ENCODE results near the gene TBC1D14. TPM values are rescaled to one million over a fixed set of nuclear protein-coding genes. Genes with fewer than 3 reads are reported as not detected.

Gene TBC1D14
- total and polyA plus RNA-seq, 10 of the 15 experiments (the other 5 are each of a cell fraction or from before 2014, with no cell fraction given) = 0.87 to 39.3 (median 30.1) TPM

DNA sequence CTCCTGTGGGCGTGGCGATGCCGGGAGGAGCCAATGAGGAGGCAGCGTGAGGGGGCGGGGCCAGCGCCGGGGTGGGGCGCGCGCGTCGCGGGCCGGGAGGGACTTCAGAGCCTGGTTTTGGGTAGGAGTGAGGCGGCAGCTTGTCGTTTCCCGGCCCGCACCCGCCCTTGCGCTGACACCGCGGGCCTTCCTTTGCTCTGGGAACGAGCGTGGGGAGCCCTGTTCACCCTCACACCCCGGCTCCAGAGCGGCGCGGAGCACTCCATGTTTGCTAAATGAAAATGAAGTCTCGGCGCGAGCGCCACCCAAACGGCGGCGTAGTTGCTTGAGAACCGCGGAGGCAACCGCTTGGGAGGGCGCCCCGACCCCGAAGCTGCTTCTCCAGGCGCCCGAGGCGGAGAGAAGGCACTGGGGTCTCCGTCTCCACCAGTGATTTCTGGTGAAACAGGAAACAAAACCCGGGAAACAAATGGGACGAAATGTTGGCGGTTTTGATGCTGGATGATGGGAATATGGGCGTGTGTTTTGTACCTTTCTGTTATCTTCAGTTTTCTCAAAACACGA, 158.7 kb downstream of the TBC1D14 start (continued):
- no peak for TF ChIP-seq E2F4 (IDR thresholded peaks at IDR 0.05; ENCODE audit: low read depth, low read length)
- peak; percentile 79 for TF ChIP-seq POLR2A (IDR thresholded peaks at IDR 0.05; ENCODE audit: low read depth, low read length)
- no peak for TF ChIP-seq PAX5 (IDR thresholded peaks at IDR 0.05; ENCODE audit: borderline replicate concordance, low read depth, low read length)
- no peak for TF ChIP-seq SP1 (IDR thresholded peaks at IDR 0.05; ENCODE audit: low read depth, low read length)
- no peak for TF ChIP-seq RELB (IDR thresholded peaks at IDR 0.05; ENCODE audit: low read depth)
- no peak for TF ChIP-seq RCOR1 (conservative IDR thresholded peaks at IDR 0.05; ENCODE audit: low read depth, low read length)
- TF ChIP-seq, protein P1, sequence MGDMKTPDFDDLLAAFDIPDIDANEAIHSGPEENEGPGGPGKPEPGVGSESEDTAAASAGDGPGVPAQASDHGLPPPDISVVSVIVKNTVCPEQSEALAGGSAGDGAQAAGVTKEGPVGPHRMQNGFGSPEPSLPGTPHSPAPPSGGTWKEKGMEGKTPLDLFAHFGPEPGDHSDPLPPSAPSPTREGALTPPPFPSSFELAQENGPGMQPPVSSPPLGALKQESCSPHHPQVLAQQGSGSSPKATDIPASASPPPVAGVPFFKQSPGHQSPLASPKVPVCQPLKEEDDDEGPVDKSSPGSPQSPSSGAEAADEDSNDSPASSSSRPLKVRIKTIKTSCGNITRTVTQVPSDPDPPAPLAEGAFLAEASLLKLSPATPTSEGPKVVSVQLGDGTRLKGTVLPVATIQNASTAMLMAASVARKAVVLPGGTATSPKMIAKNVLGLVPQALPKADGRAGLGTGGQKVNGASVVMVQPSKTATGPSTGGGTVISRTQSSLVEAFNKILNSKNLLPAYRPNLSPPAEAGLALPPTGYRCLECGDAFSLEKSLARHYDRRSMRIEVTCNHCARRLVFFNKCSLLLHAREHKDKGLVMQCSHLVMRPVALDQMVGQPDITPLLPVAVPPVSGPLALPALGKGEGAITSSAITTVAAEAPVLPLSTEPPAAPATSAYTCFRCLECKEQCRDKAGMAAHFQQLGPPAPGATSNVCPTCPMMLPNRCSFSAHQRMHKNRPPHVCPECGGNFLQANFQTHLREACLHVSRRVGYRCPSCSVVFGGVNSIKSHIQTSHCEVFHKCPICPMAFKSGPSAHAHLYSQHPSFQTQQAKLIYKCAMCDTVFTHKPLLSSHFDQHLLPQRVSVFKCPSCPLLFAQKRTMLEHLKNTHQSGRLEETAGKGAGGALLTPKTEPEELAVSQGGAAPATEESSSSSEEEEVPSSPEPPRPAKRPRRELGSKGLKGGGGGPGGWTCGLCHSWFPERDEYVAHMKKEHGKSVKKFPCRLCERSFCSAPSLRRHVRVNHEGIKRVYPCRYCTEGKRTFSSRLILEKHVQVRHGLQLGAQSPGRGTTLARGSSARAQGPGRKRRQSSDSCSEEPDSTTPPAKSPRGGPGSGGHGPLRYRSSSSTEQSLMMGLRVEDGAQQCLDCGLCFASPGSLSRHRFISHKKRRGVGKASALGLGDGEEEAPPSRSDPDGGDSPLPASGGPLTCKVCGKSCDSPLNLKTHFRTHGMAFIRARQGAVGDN (IDR thresholded peaks at IDR 0.05) = no peak
- TF ChIP-seq PKNOX1 (IDR thresholded peaks at IDR 0.05) = no peak
- TF ChIP-seq PML (IDR thresholded peaks at IDR 0.05; ENCODE audit: low read length) = 0 out of 2 replicates have a peak, but pooled peaks have one; percentile 55
- TF ChIP-seq POLR2AphosphoS5 (IDR thresholded peaks at IDR 0.05; ENCODE audit: low read length) = peak; percentile 77; the same call in 1 of the 2 replicates
- no peak for TF ChIP-seq ZNF217 (IDR thresholded peaks at IDR 0.05)
- 0 out of 2 replicates have a peak, but pooled peaks have one; percentile 5 for TF ChIP-seq NFYB (IDR thresholded peaks at IDR 0.05; ENCODE audit: insufficient read depth, low read depth, low read length)
- no peak for TF ChIP-seq MEF2A (IDR thresholded peaks at IDR 0.05; ENCODE audit: insufficient read depth, low read depth, low read length)
- TF ChIP-seq PRDM15 (CRISPR knock-in tag; IDR thresholded peaks at IDR 0.05) = no peak
- TF ChIP-seq EGR1 (IDR thresholded peaks at IDR 0.05; ENCODE audit: borderline replicate concordance in 1 of 2, low read depth in 2 of 2, low read length in 2 of 2) = peak in 1 of 2 experiments; percentile 51; a peak in 1 of 3 replicates
- TF ChIP-seq, protein P2, sequence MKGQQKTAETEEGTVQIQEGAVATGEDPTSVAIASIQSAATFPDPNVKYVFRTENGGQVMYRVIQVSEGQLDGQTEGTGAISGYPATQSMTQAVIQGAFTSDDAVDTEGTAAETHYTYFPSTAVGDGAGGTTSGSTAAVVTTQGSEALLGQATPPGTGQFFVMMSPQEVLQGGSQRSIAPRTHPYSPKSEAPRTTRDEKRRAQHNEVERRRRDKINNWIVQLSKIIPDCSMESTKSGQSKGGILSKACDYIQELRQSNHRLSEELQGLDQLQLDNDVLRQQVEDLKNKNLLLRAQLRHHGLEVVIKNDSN (IDR thresholded peaks at IDR 0.05; ENCODE audit: borderline replicate concordance, extremely low read length, insufficient read depth, low read depth, low read length) = no peak
